HL-60/S4 treated with phorbol 12-myristate 13-acetate at 8.2 ng/mL for 4 days and 3 days (cell line): Measurements from ENCODE around the gene PLEKHM2.

Experiments used
- in situ Hi-C: fragments of 300-500 bp; cut with MboI; formaldehyde crosslinking; loops from 2 replicates; pipeline ENCODE4 v1.15.0; 2022; ENCODE audit warnings: low sequenced_read_pairs

Gene PLEKHM2

DNA sequence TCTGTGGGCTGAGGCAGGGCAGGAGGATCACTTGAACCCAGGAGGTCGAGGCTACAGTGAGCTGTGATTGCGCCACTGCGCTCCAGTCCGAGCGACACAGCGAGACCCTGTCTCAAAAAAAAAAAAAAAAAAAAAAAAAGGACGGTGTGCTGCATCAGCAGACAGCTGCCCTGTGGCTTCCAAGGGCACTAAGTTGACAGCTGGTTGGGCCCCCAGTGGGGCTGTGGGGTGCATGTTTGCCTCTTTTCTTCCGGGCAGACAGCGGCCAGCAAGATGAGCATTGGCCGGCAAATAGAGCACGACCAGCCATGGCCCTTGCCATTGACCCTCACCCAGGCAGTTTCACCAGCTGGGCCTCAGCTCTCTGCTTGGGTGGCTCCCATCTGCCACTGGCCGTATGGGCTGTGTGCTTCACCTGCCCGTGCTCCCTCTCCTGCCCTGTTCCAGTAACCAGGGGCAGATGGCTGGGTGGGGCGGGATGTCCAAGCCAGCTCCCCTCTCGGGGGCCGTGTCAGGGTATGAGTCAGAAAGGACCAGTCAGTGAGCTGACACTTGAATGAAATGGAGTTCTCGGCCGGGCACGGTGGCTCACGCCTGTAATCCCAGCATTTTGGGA lies 39.6 kb downstream of the PLEKHM2 start:
- in situ Hi-C loops: no loop called here

DNA sequence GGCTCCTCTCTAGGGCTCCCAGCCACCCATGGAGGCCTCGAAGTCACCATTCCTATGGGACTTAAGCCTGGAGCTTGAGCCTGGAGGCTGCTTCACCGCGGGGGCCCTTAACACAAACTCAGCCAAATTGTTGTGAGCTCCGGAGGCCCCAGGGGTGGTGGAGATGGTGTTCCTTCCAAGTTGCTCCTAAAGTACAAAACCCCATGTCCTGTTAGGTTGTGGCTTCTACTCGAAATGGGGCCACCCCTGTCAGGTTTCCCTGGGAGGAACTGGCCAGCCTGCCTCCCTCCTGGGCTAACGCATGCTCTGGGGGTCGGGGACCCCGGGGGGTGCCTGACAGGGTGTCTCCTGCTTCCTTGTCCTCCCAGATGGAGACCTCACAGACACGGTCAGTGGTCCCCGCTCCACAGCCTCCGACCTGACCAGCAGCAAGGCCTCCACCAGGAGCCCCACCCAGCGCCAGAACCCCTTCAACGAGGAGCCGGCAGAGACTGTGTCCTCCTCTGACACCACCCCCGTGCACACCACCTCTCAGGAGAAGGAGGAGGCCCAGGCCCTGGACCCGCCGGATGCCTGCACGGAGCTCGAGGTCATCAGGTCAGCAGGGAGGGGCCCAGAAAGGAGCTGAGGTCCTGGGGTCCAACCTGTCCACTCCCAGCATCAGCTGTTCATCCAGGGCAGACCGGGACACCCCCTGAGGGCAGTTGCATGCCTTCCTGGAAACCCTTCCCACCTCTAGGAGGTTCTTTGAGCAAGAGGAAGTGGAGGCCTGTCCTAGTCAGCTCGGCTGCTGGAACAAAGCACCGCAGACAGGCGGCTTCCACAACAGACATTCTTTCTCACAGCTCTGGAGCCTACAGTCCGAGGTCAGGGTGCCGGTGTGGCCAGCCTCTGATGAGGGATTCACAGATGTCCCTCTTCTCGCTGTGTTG lies 41.1 kb downstream of the PLEKHM2 start:
- in situ Hi-C loops: no loop called here

DNA sequence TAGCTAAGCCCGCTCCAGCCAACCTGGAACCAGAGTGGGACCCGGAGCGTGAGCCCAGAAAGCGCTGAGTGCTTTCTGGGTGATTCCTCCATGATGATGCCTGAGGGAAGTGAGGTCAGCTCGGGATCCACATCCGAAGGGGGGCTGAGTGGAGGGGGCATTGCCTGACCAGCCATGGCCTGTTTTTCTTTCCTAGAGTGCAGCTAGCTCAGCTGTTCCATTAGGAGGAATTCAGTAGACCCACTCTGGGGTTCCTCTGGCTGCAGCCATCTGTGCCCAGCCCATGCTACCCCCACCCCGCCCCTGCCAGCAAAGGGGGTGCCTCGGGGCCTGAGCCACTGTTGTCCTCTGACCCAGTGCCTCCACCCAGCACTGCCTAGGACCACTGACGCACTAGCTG lies 42.4 kb downstream of the PLEKHM2 start:
- in situ Hi-C loops: no loop called here

DNA sequence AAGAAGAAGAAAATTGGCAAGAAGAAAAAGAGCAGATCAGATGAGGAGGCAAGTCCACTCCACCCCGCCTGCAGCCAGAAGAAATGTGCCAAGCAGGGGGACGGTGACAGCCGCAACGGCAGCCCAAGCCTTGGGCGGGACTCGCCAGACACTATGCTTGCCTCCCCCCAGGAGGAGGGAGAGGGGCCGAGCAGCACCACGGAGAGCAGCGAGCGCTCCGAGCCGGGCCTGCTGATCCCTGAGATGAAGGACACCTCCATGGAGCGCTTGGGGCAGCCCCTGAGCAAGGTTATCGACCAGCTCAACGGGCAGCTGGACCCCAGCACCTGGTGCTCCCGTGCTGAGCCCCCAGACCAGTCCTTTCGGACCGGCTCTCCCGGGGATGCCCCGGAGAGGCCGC lies 42.9 kb downstream of the PLEKHM2 start:
- in situ Hi-C loops: no loop called here

DNA sequence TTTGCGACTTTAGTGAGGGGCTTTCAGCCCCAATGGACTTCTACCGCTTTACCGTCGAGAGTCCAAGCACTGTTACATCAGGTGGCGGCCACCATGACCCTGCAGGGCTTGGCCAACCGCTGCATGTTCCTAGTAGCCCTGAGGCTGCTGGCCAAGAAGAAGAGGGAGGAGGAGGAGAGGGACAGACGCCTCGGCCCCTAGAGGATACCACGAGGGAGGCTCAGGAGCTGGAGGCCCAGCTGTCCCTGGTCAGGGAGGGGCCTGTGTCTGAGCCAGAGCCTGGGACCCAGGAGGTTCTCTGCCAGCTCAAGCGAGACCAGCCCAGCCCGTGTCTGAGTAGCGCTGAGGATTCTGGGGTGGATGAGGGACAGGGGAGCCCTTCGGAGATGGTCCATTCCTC lies 43.3 kb downstream of the PLEKHM2 start:
- in situ Hi-C loops: no loop called here

DNA sequence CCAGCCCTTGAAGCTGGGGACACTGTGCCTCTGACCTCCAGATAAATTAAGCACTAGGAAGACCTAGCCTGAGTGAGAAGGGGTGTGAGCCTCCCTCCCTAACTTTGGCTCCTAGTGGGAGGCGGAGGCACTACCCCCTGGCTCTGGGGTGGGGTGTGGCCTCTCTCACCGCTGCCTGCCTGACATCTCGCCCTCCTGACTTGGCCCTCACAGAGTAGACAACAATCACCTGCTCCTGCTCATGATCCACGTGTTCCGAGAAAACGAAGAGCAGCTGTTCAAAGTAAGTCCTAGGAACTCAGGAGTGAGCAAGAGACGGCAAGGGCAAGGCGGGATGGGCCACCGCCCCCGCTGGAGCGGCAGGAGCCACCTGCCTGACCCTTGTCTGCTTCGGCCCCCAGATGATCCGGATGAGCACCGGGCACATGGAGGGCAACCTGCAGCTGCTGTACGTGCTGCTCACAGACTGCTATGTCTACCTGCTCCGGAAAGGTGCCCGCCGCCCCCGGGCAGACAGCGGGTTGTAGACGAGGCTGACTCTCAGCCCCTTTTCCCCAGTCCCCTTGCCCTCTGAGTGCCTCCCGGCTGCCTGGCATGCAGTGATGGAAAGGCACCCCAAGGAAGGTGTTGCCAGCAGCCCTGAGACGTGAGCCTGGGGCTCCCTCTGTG lies 43.9 kb downstream of the PLEKHM2 start:
- in situ Hi-C loops: no loop called here

DNA sequence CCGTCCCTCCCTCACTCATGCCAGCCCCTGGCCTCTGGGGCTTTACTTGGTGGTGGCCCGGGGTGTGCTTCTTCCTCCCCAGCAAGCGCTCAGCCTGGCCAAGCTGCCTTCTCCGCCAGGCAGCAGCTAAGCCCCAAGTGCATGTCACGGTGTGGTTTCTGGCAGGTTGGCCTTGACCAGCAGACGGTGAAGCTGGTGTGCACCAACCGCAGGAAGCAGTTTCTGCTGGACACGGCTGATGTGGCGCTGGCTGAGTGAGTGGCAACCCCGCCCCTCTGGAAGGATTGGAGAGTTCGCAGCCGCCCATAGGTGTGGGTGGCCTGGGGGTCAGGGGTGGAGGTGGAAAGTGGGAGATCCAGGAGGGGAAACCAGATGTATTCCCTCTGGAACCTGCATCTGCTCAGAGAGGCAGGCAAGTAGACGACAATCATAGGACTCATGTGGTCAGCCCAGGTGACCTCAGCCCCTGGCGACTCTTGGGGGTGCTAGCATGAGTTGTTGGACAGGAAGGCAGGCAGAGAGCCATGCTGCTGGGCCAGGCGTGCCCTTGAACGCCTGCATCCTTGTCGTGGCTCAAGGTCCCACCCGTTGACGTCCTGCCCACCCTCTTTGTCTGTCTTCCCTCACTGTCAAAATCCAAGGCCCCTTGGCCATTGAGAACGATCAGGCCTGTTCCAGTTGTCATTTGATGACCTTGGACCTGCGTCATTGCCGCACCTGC lies 45.0 kb downstream of the PLEKHM2 start:
- in situ Hi-C loops: no loop called here

DNA sequence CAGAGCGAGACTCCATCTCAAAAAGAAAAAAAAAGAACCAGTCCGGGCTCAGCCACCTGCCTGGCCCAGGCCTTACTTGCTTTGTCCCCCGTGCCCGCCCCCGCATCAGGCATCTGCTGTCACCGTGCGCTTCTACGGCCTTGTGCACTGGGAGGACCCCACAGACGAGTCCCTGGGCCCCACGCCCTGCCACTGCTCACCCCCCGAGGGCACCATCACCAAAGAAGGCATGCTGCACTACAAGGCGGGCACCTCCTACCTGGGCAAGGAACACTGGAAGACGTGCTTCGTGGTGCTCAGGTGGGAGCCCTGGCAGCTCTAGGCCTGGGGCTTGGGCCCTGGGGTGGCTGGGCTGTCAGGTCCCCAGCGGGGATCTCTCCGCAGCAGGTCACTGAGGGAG lies 46.3 kb downstream of the PLEKHM2 start:
- in situ Hi-C loops: no loop called here

DNA sequence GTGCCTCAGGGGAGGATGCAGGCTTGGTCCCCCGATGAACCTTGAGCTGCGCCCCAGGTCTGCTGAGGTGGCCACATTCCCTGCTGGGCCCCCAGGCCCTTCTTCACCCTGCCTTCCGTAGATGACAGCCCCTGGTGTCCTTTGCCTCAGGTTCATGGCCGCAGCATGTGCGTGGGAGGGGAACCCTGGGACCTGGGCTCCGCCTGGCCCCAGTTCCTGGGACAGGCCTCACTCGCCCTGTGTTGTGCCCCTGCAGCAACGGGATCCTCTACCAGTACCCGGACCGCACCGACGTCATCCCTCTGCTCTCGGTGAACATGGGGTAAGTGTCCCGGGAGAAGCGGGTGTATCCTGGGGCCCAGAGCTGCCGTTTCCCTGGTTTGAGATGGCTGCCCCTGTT lies 46.8 kb downstream of the PLEKHM2 start:
- in situ Hi-C loops: no loop called here

DNA sequence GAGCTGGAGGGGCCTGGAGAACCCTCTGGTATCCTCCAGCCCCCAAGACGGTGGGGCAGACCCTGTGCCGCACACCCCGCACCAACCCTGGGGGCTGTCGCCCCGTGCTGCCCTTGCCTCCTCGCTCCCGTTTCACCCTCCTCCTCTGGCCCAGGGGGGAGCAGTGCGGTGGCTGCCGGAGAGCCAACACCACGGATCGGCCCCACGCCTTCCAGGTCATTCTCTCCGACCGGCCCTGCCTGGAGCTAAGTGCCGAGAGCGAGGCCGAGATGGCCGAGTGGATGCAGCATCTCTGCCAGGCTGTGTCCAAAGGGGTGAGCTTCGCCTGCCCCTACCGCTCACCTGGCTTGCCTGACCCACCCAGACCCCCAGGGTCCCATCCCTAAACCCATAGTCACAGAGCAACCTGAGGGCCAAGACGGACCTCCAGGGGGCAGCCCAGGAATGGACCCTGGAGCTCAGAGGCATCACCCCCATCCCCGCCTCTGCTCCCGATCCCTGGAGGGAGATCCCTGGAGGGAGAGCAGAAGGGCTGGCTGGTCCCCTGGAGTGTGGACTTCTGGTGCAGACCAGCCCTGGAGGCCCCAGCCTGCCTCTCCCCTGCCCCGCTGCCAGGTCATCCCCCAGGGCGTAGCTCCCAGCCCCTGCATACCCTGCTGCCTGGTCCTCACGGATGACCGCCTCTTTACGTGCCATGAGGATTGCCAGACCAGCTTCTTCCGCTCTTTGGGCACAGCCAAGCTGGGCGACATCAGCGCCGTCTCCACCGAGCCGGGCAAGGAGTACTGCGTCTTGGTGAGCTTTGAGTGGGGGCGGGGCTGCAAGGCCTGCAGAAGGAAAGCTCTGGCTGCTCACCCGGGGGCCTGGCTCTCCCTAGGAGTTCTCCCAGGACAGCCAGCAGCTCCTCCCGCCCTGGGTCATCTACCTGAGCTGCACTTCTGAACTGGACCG lies 47.9 kb downstream of the PLEKHM2 start:
- in situ Hi-C loops: no loop called here

DNA sequence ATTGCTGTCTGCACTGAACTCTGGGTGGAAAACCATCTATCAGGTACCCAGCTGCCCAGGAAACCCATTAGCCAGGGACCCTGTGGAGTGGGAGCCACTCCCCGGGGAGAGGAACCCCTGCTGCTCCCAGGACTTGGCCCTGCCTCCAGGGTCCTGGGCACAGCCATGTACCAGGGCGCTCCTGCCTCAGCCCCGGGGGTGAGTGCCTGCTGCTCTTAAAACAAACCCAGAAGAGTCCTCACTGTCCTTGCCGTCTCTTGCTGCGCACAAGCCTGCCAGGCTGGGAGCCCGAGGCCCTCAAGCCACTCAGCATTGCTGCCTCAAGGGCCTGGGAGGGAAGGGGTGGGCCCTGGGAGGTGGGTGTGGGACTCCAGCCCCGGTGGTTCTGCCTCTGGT lies 48.6 kb downstream of the PLEKHM2 start:
- in situ Hi-C loops: no loop called here

DNA sequence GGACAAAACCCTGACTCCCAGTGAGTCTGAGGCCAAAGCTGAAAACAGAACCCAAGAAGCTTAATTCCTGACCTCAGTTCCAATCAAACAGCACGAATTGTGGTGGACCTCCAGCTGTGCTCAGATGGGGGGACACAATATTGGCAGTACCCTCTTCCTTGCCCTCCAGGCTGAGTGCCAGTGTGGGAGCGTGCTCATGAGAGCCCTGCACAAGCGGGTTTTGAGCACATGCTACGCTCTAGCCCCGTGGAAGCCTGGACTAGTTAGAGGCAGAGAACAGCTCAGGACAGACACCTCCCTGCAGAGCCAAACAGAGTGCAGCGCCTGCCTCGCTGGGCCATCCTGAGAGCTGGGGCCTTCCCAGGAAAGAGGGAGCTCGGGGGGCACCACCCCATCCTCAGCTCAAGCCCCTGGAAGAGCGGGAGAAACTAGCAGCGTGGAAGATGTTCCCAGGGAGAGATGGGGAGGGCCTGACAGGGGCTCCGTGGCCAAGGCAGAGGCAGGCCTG lies 49.2 kb downstream of the PLEKHM2 start:
- in situ Hi-C loops: no loop called here

DNA sequence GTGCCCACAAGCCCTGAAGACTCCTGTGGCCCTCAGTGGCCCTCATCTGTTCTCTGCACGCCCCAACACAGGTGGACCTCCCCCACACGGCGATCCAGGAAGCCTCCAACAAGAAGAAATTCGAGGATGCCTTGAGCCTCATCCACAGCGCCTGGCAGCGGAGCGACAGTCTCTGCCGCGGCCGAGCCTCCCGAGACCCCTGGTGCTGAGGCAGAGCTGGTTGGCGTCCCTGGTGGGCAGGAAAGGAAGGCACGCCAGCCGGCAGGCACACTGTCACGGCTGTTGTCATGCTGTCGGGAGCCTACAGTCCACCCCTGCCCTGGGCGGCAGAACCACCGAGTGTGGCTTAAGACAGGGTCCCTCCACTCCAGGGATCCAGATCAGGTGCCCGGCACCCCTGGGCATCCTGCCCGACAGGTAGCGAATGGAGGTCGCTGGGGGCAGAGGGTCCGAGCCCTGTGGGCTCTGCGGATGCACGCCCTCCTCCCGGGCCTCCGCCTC lies 49.7 kb downstream of the PLEKHM2 start:
- in situ Hi-C loops: no loop called here

DNA sequence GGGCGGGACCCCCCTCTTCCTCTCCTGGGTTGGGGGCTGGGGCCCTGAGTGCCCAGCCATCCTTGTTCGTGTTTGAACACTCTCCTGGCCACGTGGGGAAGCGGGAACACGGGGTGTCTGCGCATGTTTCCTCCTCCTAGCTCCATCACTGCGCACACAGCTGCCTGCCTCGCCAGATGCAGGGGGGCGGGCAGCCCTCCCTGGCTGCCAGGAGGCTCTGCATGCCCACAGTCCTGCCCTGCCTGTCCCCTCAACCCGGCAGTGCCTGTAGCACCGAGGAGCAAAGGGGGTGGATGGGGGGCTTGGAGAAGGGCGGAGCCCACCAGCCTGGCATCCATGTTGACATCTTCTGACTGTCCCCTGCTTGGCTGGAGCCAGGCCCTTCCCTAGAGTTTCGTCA lies 50.2 kb downstream of the PLEKHM2 start:
- in situ Hi-C loops: no loop called here

DNA sequence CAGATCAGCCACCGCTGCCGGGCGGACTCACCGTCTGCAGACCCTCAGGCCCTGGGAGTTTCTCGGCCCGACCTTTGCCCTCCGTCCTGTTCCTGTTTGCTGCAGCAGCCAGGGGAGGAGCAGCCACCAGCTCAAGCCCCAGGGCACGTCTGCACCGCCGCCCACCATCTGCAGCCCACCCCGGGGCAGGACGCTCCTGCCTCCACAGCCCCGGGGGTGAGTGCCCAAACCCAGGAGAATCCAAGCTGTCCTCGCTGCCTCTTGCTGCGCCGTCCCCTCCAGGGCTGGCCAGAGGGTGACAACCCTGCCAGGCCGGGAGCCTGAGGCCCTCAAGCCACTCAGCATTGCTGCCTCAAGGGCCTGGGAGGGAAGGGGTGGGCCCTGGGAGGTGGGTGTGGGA lies 50.8 kb downstream of the PLEKHM2 start:
- in situ Hi-C loops: no loop called here

DNA sequence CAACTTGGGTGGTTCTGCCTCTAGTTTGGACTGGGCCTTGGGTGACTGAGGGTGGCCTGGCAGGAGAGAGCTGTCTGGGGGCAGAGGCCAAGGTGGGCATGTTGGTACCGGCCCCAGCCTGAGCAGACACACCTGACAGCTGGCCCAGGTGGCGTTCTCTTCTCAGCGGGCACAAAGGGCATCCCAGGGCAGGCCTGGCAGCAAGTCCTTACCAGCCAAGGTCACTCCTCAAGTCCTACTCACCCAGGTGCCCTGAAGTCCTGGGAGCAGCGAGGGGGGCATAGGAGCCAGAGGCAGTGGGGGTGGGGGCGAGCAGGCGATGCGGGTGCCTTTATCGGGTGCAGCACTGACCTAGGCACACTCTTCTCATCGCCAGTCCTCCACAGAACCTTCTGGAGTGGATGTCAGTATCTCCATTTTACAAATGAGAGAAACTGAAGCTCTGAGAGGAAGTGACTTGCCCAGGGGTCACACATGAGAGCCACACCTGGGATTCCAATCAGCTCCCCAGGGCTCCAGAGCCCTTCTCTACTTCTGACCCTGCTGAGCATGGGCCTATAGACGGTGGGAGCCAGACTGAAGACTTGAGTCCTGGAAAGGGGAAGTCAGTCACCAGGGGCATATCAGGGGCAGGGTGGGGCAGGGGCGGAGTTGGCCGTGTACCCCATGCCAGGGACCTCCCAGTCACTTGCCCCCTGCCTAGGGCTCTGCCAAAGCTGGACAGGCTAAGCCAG lies 51.4 kb downstream of the PLEKHM2 start:
- in situ Hi-C loops: no loop called here

DNA sequence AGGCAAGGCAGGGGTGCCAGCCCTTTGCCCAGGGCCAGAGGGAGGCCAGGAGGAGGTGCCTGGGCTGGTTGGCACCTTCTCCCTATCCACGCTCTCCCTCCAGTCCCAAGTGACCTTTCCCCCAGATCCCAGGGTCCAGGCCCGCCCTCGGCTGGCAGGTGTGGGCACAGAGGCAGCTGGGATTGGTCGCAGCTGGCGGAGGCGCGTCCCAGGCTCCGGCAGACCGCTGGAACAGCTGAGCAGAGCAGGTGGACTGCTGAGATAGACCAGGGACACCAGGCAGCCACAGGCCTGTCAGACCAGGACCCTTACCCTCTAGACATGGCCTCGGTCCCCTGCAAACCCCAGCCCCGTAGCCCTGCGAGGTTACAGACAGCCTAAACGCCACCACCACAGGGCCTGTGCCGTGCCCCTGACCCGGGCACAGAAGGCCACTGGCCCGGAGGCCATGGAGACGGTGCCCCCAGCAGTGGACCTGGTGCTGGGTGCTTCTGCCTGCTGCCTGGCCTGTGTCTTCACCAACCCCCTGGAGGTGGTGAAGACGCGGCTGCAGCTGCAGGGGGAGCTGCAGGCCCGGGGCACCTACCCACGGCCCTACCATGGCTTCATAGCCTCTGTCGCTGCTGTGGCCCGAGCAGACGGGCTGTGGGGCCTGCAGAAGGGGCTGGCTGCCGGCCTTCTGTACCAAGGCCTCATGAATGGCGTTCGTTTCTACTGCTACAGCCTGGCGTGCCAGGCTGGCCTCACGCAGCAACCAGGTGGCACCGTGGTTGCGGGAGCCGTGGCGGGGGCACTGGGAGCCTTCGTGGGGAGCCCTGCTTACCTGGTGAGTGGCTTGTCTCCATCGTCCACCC lies 52.1 kb downstream of the PLEKHM2 start, which contains the start of gene SLC25A34:
Gene SLC25A34 (plus strand): TSS at position 221 of the 854 bp plus-strand sequence. CDS start 228 bp downstream, at position 449.
- in situ Hi-C loops: no loop called here

DNA sequence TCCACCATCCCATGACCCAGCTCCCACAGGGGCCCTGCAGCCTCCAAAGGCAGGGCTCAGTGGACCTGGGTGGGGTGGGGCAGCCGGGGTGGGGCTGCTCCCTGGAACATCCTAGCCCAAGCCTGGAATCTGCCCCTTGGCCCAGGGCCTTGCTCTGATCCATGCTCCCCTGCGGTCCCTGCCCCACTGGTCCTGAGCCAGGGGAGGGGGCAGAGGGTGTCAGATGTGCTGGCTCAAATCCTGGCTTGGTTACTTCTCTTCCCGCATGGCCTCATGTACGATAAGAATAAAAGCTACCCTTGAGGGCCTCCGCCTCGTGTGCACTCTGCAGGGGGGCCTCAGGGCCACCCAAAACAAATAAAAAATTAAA lies 52.8 kb downstream of the PLEKHM2 start:
- in situ Hi-C loops: no loop called here
